Measurements from ENCODE around the gene PTPRN2.
"Not testable (repeated sequence)": the region's sequence is repeated elsewhere in the genome, so short reads cannot be mapped to it uniquely, and the experiment has no call there.

DNA sequence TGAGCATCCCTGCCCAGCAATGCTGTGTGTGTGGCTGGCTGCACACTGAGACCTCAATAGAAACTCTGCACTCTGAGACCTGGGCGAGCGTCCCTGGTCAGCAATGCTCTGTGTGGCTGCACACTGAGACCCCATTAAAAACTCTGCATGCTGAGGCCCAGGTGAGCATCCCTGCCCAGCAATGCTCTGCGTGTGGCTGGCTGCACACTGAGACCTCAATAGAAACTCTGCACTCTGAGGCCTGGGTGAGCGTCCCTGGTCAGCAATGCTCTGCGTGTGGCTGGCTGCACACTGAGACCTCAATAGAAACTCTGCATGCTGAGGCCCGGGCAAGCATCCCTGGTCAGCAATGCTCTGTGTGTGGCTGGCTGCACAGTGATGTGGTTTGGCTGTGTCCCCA lies 553.7 kb downstream of the PTPRN2 start:
- not testable (repeated sequence) for TF ChIP-seq POLR2AphosphoS5 (IDR thresholded peaks at IDR 0.05; ENCODE audit: low read depth, low read length); SIN3A (IDR thresholded peaks at IDR 0.05; ENCODE audit: borderline replicate concordance, insufficient read depth, low read depth, low read length)
- TF ChIP-seq, protein P1, sequence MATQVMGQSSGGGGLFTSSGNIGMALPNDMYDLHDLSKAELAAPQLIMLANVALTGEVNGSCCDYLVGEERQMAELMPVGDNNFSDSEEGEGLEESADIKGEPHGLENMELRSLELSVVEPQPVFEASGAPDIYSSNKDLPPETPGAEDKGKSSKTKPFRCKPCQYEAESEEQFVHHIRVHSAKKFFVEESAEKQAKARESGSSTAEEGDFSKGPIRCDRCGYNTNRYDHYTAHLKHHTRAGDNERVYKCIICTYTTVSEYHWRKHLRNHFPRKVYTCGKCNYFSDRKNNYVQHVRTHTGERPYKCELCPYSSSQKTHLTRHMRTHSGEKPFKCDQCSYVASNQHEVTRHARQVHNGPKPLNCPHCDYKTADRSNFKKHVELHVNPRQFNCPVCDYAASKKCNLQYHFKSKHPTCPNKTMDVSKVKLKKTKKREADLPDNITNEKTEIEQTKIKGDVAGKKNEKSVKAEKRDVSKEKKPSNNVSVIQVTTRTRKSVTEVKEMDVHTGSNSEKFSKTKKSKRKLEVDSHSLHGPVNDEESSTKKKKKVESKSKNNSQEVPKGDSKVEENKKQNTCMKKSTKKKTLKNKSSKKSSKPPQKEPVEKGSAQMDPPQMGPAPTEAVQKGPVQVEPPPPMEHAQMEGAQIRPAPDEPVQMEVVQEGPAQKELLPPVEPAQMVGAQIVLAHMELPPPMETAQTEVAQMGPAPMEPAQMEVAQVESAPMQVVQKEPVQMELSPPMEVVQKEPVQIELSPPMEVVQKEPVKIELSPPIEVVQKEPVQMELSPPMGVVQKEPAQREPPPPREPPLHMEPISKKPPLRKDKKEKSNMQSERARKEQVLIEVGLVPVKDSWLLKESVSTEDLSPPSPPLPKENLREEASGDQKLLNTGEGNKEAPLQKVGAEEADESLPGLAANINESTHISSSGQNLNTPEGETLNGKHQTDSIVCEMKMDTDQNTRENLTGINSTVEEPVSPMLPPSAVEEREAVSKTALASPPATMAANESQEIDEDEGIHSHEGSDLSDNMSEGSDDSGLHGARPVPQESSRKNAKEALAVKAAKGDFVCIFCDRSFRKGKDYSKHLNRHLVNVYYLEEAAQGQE (IDR thresholded peaks at IDR 0.05; ENCODE audit: insufficient read depth in 1 of 2, low read depth in 2 of 2, low read length in 1 of 2), result not testable (repeated sequence)
- TF ChIP-seq, protein P2, sequence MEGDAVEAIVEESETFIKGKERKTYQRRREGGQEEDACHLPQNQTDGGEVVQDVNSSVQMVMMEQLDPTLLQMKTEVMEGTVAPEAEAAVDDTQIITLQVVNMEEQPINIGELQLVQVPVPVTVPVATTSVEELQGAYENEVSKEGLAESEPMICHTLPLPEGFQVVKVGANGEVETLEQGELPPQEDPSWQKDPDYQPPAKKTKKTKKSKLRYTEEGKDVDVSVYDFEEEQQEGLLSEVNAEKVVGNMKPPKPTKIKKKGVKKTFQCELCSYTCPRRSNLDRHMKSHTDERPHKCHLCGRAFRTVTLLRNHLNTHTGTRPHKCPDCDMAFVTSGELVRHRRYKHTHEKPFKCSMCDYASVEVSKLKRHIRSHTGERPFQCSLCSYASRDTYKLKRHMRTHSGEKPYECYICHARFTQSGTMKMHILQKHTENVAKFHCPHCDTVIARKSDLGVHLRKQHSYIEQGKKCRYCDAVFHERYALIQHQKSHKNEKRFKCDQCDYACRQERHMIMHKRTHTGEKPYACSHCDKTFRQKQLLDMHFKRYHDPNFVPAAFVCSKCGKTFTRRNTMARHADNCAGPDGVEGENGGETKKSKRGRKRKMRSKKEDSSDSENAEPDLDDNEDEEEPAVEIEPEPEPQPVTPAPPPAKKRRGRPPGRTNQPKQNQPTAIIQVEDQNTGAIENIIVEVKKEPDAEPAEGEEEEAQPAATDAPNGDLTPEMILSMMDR (IDR thresholded peaks at IDR 0.05), result not testable (repeated sequence)
